IMR-90 (cell line): ENCODE measurements around the gene GPC5. TPM values are rescaled to one million over a fixed set of nuclear protein-coding genes. Genes with fewer than 3 reads are reported as not detected.

Source experiments
- ATAC-seq: fragments of 200-7000 bp; cut with Tn5 transposase; 2 replicates; pipeline ENCODE4 v1.9.1; 2020; ENCODE audit warnings: low read depth, mild to moderate bottlenecking, moderate library complexity
- BruUV-seq: library from RNA; stranded (reverse); fragments of 400-500 nt; replicated peaks from 2 replicates; lab custom pipeline; 2021; lab: Mats Ljungman, UMichigan
- CTCF ChIA-PET: fragments of 300-600 bp; formaldehyde crosslinking; extraction: SDS; loops from one replicate; lab custom pipeline; 2021; ENCODE audit warnings: antibody characterized with exemption; lab: Yijun Ruan, JAX
- POLR2A ChIA-PET: fragments of 300-600 bp; sonication (Branson Sonifier 250); formaldehyde crosslinking; loops from one replicate; lab custom pipeline; 2022; ENCODE audit warnings: antibody characterized with exemption; ENCODE audit not compliant: unreplicated experiment; lab: Charles Lee
- DNase-seq: peaks from one replicate; pipeline ENCODE4 v3.0.0; 2013
- H2AFZ ChIP-seq: replicated peaks from 2 replicates; pipeline ENCODE3; 2013; ENCODE audit warnings: low read length, mild to moderate bottlenecking; ENCODE audit not compliant: poor library complexity
- H2AK5ac ChIP-seq: 2 replicates; pipeline ENCODE4 v1.6.1; 2013; ENCODE audit warnings: low read depth, low read length, inconsistent platforms
- H2AK9ac ChIP-seq: replicated peaks from 2 replicates; pipeline ENCODE3; 2013; ENCODE audit warnings: mild to moderate bottlenecking, low read depth, low read length, moderate library complexity; ENCODE audit not compliant: poor library complexity
- H2BK120ac ChIP-seq: 2 replicates; pipeline ENCODE4 v1.6.1; 2013; ENCODE audit warnings: low read depth, low read length, inconsistent platforms
- H2BK15ac ChIP-seq: 3 replicates; pipeline ENCODE4 v1.6.1; 2013; ENCODE audit warnings: low read depth, low read length, inconsistent platforms
- H2BK20ac ChIP-seq: 2 replicates; pipeline ENCODE4 v1.6.1; 2013; ENCODE audit warnings: low read depth, mild to moderate bottlenecking, inconsistent platforms, low read length, moderate library complexity
- H2BK5ac ChIP-seq: 2 replicates; pipeline ENCODE4 v1.6.1; 2013; ENCODE audit warnings: mild to moderate bottlenecking, low read depth, low read length, inconsistent platforms; ENCODE audit not compliant: poor library complexity, severe bottlenecking
- H3K14ac ChIP-seq: replicated peaks from 2 replicates; pipeline ENCODE4 v1.6.1; 2013; ENCODE audit warnings: low read depth, low read length, inconsistent platforms
- H3K18ac ChIP-seq: 2 replicates; pipeline ENCODE4 v1.6.1; 2013; ENCODE audit warnings: low read depth, low read length, control low read depth
- H3K23ac ChIP-seq: 2 replicates; pipeline ENCODE4 v1.6.1; 2013; ENCODE audit warnings: low read depth, low read length, inconsistent platforms
- H3K27ac ChIP-seq: 2 replicates; pipeline ENCODE4 v1.5.1; 2013; ENCODE audit warnings: mild to moderate bottlenecking, control low read depth, low read length; ENCODE audit not compliant: insufficient read depth
- H3K27me3 ChIP-seq: 2 replicates; pipeline ENCODE4 v1.6.1; 2013; ENCODE audit warnings: low read length; ENCODE audit not compliant: control insufficient read depth, insufficient read depth
- H3K36me3 ChIP-seq: 2 replicates; pipeline ENCODE4 v1.6.1; 2013; ENCODE audit warnings: low read length, mixed read lengths; ENCODE audit not compliant: control insufficient read depth, insufficient read depth
- H3K4ac ChIP-seq: 2 replicates; pipeline ENCODE4 v1.6.1; 2013; ENCODE audit warnings: low read depth, low read length, inconsistent platforms
- H3K4me1 ChIP-seq: 2 replicates; pipeline ENCODE4 v1.6.1; 2013; ENCODE audit warnings: low read length, mixed read lengths; ENCODE audit not compliant: control insufficient read depth, insufficient read depth
- H3K4me2 ChIP-seq: 2 replicates; pipeline ENCODE4 v1.6.1; 2013; ENCODE audit warnings: low read depth, mild to moderate bottlenecking, control low read depth, low read length, moderate library complexity
- H3K4me3 ChIP-seq: 2 replicates; pipeline ENCODE4 v1.5.1; 2013; ENCODE audit warnings: low read depth, mild to moderate bottlenecking, control low read depth, low read length, moderate library complexity; ENCODE audit not compliant: insufficient read depth
- H3K56ac ChIP-seq: 2 replicates; pipeline ENCODE4 v1.6.1; 2013; ENCODE audit warnings: low read length, inconsistent platforms; ENCODE audit not compliant: insufficient read depth; ENCODE audit errors: extremely low read depth
- H3K79me1 ChIP-seq, 2 experiments: 2 replicates each; pipeline ENCODE4 v1.6.1; 2013; ENCODE audit warnings: low read length in 2 of 2, inconsistent platforms in 1 of 2, low read depth in 1 of 2
- H3K9ac ChIP-seq: 2 replicates; pipeline ENCODE4 v1.6.1; 2013; ENCODE audit warnings: low read depth, low read length, control low read depth
- H3K9me1 ChIP-seq: 2 replicates; pipeline ENCODE4 v1.6.1; 2013; ENCODE audit warnings: low read length, inconsistent platforms; ENCODE audit not compliant: insufficient read depth
- H3K9me3 ChIP-seq: 2 replicates; pipeline ENCODE4 v1.6.1; 2013; ENCODE audit warnings: low read length; ENCODE audit not compliant: control insufficient read depth, insufficient read depth
- H4K20me1 ChIP-seq: 2 replicates; pipeline ENCODE4 v1.6.1; 2013; ENCODE audit warnings: low read length, inconsistent platforms; ENCODE audit not compliant: insufficient read depth
- H4K5ac ChIP-seq: 2 replicates; pipeline ENCODE4 v1.6.1; 2013; ENCODE audit warnings: mild to moderate bottlenecking, low read depth, low read length, control low read depth
- H4K8ac ChIP-seq, 2 experiments: 2 replicates each; pipeline ENCODE4 v1.6.1; 2013; ENCODE audit warnings: low read depth in 2 of 2, low read length in 2 of 2, control low read depth in 1 of 2, inconsistent platforms in 1 of 2
- H4K91ac ChIP-seq: 2 replicates; pipeline ENCODE4 v1.6.1; 2013; ENCODE audit warnings: low read depth, low read length, inconsistent platforms; ENCODE audit not compliant: insufficient read depth
- BHLHE40 ChIP-seq: fragments of 150-350 bp; IDR thresholded peaks from 2 replicates; pipeline ENCODE4 v1.6.1; 2016; ENCODE audit warnings: mild to moderate bottlenecking, low read depth, low read length
- CEBPB ChIP-seq: IDR thresholded peaks from 2 replicates; pipeline ENCODE4 v1.6.1; 2012; ENCODE audit warnings: low read depth, low read length, improper control_type of control experiment
- FOS ChIP-seq: fragments of 150-350 bp; IDR thresholded peaks from 2 replicates; pipeline ENCODE4 v1.6.1; 2016; ENCODE audit warnings: low read depth, low read length
- MXI1 ChIP-seq: IDR thresholded peaks from 2 replicates; pipeline ENCODE4 v1.6.1; 2012; ENCODE audit warnings: low read depth, mild to moderate bottlenecking, low read length, moderate library complexity, borderline replicate concordance
- NFE2L2 ChIP-seq: fragments of 150-350 bp; IDR thresholded peaks from 2 replicates; pipeline ENCODE4 v1.6.1; 2016; ENCODE audit warnings: low read depth, mild to moderate bottlenecking, low read length
- RCOR1 ChIP-seq: IDR thresholded peaks from 2 replicates; pipeline ENCODE4 v1.6.1; 2012; ENCODE audit warnings: mild to moderate bottlenecking, low read length, improper control_type of control experiment; ENCODE audit not compliant: insufficient replicate concordance
- RFX5 ChIP-seq: IDR thresholded peaks from 2 replicates; pipeline ENCODE4 v1.8.0; 2012; ENCODE audit warnings: low read depth, mild to moderate bottlenecking, low read length, moderate library complexity
- WGBS, 2 experiments: methylation state at CpG; one replicate each; pipeline versions ENCODE4 v1.1.5 to v1.1.7; 2013; ENCODE audit warnings: missing lambda C conversion rate in 2 of 2; ENCODE audit not compliant: insufficient read length in 1 of 2; ENCODE audit errors: extremely low coverage in 2 of 2; 5-methylcytosine and 5-hydroxymethylcytosine counted together
- dilution Hi-C: fragments of 300-500 bp; cut with HindIII; formaldehyde crosslinking; loops from one replicate; pipeline ENCODE4 v1.14.3; 2018; ENCODE audit warnings: low sequenced_read_pairs; ENCODE audit not compliant: unreplicated experiment
- in situ Hi-C: fragments of 300-500 bp; cut with MboI; formaldehyde crosslinking; loops from 3 replicates; pipeline ENCODE4 v1.14.3; 2019; ENCODE audit warnings: low sequenced_read_pairs, inconsistent platforms, mixed read lengths
- intact Hi-C: fragments of 100-400 bp; cut with micrococcal nuclease; formaldehyde crosslinking; loops from 2 replicates; pipeline ENCODE4 v1.10.0; 2022
- polyA plus RNA-seq, 3 experiments: library from polyadenylated mRNA; depleted of rRNA; stranded (reverse); fragments of >200 nt; gene quantifications; 2 replicates each; pipeline ENCODE4 v1.2.3, GENCODE V29; 2012; ENCODE audit warnings: low replicate concordance in 1 of 3
- total RNA-seq: library from RNA; depleted of rRNA; stranded (reverse); fragments of >200 nt; gene quantifications from 2 replicates; pipeline ENCODE4 v1.2.3, GENCODE V29; 2012

GPC5 gene
- total and polyA plus RNA-seq, 2 of the 4 experiments (the other 2 are of a cell fraction), result 0.94 to 1.8 TPM

- H3K27ac ChIP-seq, result no peak overlapping the region
- no peak overlapping the region for H3K23ac ChIP-seq
- TF ChIP-seq FOS (no peak), MXI1 (no peak), RFX5 (no peak), NFE2L2 (no peak), BHLHE40 (no peak), RCOR1 (no peak), CEBPB (no peak)
- CTCF ChIA-PET, result no interaction called here
- in situ Hi-C loops (no loop called here), dilution Hi-C loops (no loop called here), intact Hi-C loops (no loop called here)
- DNase-seq (no peak), ATAC-seq (no peak)
- no peak overlapping the region for H2BK20ac ChIP-seq
- no peak overlapping the region for H3K4me3 ChIP-seq
- BruUV-seq, result no TSS peak
- no peak overlapping the region for H2AK9ac ChIP-seq
- no peak overlapping the region for H2AFZ ChIP-seq
- 0 out of 2 replicates have a peak, but pooled peaks cover 4% of the 10 kb centered on the region for H3K9me3 ChIP-seq
- no peak overlapping the region for H4K91ac ChIP-seq
- no peak overlapping the region for H3K9ac ChIP-seq
- H3K36me3 ChIP-seq, result no peaks in the 10 kb centered on the region
- H3K4ac ChIP-seq, result no peak overlapping the region
- no peaks in the 10 kb centered on the region for H3K79me1 ChIP-seq
- H3K56ac ChIP-seq, result no peak overlapping the region
- no peaks in the 10 kb centered on the region for H4K20me1 ChIP-seq
- no peak overlapping the region for H3K4me2 ChIP-seq
- H2BK120ac ChIP-seq, result no peak overlapping the region
- 83% methylated on average over 1 of the region's 6 CpGs; no CpG with 5 or more reads in 1 of the 2 experiments for WGBS, 2 experiments
- H3K18ac ChIP-seq, result no peak overlapping the region
- H3K14ac ChIP-seq, result no peak overlapping the region
- H3K9me1 ChIP-seq, result no peaks in the 10 kb centered on the region
- no peaks in the 10 kb centered on the region for H3K27me3 ChIP-seq
- no peaks in the 10 kb centered on the region for H3K4me1 ChIP-seq
- H4K5ac ChIP-seq, result no peak overlapping the region
- no peak overlapping the region for H4K8ac ChIP-seq
- H2AK5ac ChIP-seq, result no peak overlapping the region
- H2BK15ac ChIP-seq, result no peak overlapping the region
- POLR2A ChIA-PET, result no interaction called here
- H2BK5ac ChIP-seq, result no peak overlapping the region
Measured at GRCh38 chr13:91592056-91593014, 193.9 kb downstream of the GPC5 start.
